Erythroblast (primary cell): Measurements from ENCODE around the gene CYB5R4.

Experiments
- GATA1 ChIP-seq: IDR thresholded peaks from 2 replicates; pipeline ENCODE4 v1.6.1; 2011; ENCODE audit warnings: low read depth, mild to moderate bottlenecking, control low read depth, low read length, moderate library complexity
- POLR2A ChIP-seq: IDR thresholded peaks from 2 replicates; pipeline ENCODE4 v1.6.1; 2011; ENCODE audit warnings: mild to moderate bottlenecking, low read length

DNA sequence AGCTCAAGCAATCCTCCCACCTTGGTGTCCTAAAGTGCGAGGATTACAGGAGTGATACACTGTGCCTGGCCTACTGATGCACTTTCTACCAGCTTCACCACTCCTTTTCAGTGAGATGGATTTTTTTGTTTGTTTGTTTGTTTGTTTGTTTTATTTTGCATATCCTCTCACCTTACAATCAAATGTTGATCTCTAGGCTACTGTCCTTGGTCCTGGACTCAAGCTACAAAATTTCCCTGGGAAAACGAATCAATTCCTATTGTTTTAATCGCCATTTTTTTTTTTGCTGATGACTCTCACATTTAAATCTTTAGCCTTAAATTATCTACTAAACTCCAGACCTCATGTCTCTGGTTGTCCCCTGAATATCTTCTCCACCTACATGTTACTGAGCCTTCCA, 9.9 kb upstream of the CYB5R4 start:
- TF ChIP-seq POLR2A (no peak), GATA1 (no peak)
